Stimulated activated memory B cell treated with anti-CD40 and anti-IgM and Interleukin-4, amounts not matched to agents 10 μg/mL and 1 μg/mL and 100 μg/mL, for 72 hours (primary cell): ENCODE data around the gene ADAM12.
"Not testable (repeated sequence)": the region's sequence is repeated elsewhere in the genome, so short reads cannot be mapped to it uniquely, and the experiment has no call there.

Source experiments
- ATAC-seq: fragments of 150-1000 bp; cut with Tn5 transposase; 2 replicates; pipeline ENCODE4 v1.10.0; 2021
- H3K27ac Mint-ChIP-seq: one replicate; pipeline ENCODE4 v1.8.0; 2022; ENCODE audit warnings: mild to moderate bottlenecking, mixed read lengths
- H3K27me3 Mint-ChIP-seq: one replicate; pipeline ENCODE4 v1.8.0; 2022; ENCODE audit warnings: mixed read lengths
- H3K36me3 Mint-ChIP-seq: one replicate; pipeline ENCODE4 v1.8.0; 2022; ENCODE audit warnings: mixed read lengths
- H3K4me1 Mint-ChIP-seq: one replicate; pipeline ENCODE4 v1.8.0; 2022; ENCODE audit warnings: mixed read lengths
- H3K4me3 Mint-ChIP-seq: one replicate; pipeline ENCODE4 v1.8.0; 2022; ENCODE audit warnings: mild to moderate bottlenecking, moderate library complexity, mixed read lengths
- H3K9me3 Mint-ChIP-seq: one replicate; pipeline ENCODE4 v1.8.0; 2022; ENCODE audit warnings: mixed read lengths

Gene ADAM12

DNA sequence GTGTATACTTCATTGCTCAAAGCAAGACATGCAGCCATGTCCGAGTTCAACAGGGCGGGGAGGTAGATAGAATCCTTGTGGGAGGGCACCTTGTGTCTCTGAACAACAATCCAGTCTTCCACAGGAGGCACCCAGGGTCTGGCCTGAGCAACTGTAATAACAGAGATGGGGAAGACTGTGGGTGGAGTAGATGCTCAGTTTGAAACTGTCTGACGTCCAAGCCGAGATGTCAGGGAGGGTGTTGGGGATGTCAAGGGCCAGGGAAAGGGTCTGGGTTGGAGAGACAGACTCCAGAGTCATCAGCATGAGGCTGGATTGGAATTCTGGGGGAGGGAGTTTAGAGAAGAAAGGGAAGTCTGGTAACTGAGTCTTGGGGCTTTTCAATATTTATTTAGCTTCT, 403.9 kb downstream of the ADAM12 start:
- no peak for ATAC-seq
- no peak overlapping the region for H3K4me3 Mint-ChIP-seq
- H3K36me3 Mint-ChIP-seq, result no peaks in the 10 kb centered on the region
- H3K27me3 Mint-ChIP-seq, result peaks cover 8% of the 10 kb centered on the region
- no peaks in the 10 kb centered on the region for H3K9me3 Mint-ChIP-seq
- H3K27ac Mint-ChIP-seq, result no peak overlapping the region
- H3K4me1 Mint-ChIP-seq, result peaks cover 25% of the 10 kb centered on the region

DNA sequence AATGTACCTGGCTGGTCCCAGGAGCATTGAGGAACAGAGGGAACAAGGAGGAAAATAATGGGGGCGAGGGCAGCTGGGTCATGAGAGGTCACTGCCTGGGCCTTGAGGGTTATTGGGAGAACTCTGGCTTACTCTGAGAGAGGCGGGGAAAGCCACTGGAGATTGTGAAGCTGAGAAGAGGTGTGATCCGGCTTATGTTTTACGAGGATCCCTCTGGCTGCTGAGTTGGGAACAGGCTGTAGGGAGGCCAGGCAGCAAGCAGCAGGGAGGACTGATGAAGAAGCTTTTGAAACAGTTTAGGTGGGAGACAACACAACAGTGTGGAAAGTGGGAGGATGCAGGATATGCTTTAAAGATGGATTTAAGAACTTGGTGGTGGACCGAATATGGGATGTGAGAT, 404.6 kb downstream of the ADAM12 start:
- ATAC-seq, result no peak
- H3K27me3 Mint-ChIP-seq, result peaks cover 15% of the 10 kb centered on the region
- H3K36me3 Mint-ChIP-seq, result no peaks in the 10 kb centered on the region
- peaks cover 25% of the 10 kb centered on the region for H3K4me1 Mint-ChIP-seq
- H3K9me3 Mint-ChIP-seq, result no peaks in the 10 kb centered on the region
- H3K27ac Mint-ChIP-seq, result peak overlapping the region; percentile 10
- H3K4me3 Mint-ChIP-seq, result no peak overlapping the region

DNA sequence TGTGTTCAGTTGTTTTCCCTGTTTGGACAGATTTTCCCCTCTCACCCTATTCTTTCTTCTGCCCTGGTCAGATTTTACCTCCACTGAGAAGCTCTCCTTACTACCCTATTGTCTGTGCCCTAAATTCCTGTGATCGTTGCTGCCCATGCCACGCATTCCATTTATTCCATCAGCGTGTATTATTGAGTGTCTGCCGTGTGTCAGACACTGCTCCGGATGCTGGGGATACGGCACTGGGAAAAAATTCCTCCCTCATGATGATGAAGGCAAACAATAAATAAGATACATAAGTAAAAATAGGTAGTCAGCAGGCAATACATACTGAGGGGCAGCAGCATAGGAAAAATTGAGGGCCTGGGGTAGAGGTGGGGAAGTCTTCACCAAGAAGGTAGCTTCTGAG, 405.1 kb downstream of the ADAM12 start:
- Mint-ChIP-seq H3K9me3 (no peaks in the 10 kb centered on the region), H3K27ac (peak overlapping the region; percentile 10), H3K27me3 (peaks cover 20% of the 10 kb centered on the region), H3K4me1 (peaks cover 25% of the 10 kb centered on the region), H3K36me3 (no peaks in the 10 kb centered on the region), H3K4me3 (no peak overlapping the region)
- no peak for ATAC-seq

DNA sequence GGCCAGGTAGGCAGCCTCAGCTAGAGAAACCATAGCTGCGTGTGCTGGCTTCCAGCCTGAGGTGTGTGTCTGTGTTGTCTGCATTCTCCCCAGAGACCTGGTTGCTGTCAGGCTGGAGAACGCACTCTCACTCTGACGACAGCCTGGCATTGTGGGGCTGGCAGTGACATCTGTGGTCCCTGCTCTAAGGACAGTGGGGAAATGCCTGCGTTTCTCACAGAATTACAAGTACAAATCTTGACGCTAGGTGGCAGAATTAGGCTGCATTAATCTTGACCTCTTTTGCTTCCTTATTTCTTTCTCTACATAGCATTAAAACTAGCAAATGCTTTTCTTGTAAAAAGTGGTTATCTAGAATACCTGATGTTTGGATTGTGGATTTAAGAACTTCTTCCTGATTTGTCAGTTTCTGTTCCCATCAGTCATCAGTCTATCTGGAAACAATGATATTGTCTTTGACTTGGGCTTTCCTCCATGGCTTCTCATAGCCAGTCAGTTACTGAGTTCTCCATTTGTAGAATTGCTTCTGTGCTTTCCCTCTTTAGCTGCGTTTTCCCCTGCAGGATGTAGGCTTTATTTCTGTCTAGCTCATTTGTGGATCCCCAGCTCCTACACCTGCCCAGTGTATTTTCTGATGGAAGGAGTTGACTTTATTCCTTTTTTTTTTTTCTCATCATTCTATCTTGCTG, 405.9 kb downstream of the ADAM12 start:
- peak overlapping the region; percentile 10 for H3K27ac Mint-ChIP-seq
- H3K9me3 Mint-ChIP-seq, result no peaks in the 10 kb centered on the region
- H3K36me3 Mint-ChIP-seq, result no peaks in the 10 kb centered on the region
- H3K4me3 Mint-ChIP-seq, result no peak overlapping the region
- H3K4me1 Mint-ChIP-seq, result peaks cover 25% of the 10 kb centered on the region
- ATAC-seq, result peak; percentile 77
- peaks cover 27% of the 10 kb centered on the region for H3K27me3 Mint-ChIP-seq

DNA sequence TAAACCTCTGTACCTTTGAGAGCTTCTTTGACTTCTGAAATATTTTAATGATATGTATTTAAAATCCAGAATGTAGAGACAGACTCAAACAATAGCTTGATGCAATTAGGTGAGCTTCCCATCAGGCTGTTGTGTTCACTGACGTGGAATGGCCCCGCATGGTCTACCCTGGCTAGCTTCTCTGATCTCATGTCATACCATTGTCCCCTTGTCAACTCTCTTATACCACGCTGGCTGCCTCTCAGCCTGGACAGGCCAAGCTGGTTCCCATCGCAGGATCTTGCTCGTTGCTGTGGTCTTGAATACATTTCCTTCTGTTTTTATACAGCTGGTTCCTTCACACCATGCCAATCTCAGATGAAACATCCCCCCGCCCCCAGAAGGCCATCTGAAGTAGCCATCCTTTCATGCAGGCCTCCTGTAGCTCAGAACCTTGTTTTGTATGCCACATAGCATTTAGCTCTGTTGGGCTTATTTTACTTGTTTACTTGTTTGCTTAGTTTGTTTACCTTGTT, 407.7 kb downstream of the ADAM12 start:
- no peaks in the 10 kb centered on the region for H3K36me3 Mint-ChIP-seq
- H3K4me1 Mint-ChIP-seq, result peaks cover 22% of the 10 kb centered on the region
- H3K27ac Mint-ChIP-seq, result no peak overlapping the region
- no peak overlapping the region for H3K4me3 Mint-ChIP-seq
- H3K9me3 Mint-ChIP-seq, result peaks cover under 1% of the 10 kb centered on the region
- ATAC-seq, result no peak
- H3K27me3 Mint-ChIP-seq, result peaks cover 35% of the 10 kb centered on the region

DNA sequence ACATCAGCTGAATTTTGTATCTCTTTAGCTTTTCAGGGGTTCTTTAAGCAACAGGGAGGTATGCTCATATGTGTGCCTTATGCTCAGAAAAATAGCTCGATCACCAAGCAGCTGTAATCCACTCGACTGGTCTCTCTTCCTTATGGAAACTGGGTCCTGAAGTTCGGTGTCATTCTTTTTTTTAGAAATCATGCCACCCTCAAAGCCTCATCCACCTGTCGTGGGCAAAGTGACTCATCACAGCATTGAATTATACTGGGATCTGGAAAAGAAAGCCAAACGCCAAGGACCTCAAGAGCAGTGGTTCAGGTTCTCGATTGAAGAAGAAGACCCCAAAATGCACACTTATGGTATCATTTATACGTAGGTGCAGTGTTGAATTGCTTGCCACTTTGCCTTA, 408.3 kb downstream of the ADAM12 start:
- H3K9me3 Mint-ChIP-seq, result peaks cover 3% of the 10 kb centered on the region
- H3K27ac Mint-ChIP-seq, result no peak overlapping the region
- H3K27me3 Mint-ChIP-seq, result peaks cover 35% of the 10 kb centered on the region
- no peak overlapping the region for H3K4me3 Mint-ChIP-seq
- ATAC-seq, result no peak
- H3K4me1 Mint-ChIP-seq, result peaks cover 21% of the 10 kb centered on the region
- no peaks in the 10 kb centered on the region for H3K36me3 Mint-ChIP-seq

DNA sequence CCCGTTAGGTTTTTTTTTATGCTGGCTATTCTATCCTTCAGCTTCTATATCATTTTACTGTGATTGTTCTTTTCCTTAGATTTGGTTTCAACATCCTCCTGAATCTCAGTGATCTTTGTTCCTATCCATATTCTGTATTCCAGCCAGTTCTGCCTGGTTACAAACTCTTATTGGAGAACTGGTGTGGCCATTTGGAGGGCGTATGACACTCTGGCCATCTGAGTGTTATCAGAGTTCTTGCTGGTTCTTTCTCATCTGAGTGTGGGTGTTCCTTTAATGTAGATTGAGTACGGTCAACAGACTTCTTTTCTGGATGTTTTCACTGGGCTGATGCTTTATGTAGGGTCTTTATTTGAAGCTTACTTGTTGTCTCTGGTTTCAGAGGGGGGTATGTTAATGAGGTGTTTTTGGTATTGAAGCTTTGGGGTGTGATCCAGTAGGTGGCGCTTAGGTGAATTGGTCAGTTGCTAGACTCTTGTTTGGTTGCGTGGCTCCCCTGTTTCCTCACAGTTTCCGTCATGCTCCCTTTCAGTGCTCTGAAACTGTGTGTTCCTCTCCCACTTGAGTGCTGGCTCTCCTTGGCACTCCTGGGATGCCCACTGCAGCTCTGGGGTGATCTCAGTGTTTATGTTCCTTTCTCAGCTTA, 411.2 kb downstream of the ADAM12 start:
- no peak for ATAC-seq
- no peak overlapping the region for H3K4me3 Mint-ChIP-seq
- no peaks in the 10 kb centered on the region for H3K36me3 Mint-ChIP-seq
- no peak overlapping the region for H3K27ac Mint-ChIP-seq
- H3K4me1 Mint-ChIP-seq, result peaks cover 2% of the 10 kb centered on the region
- peaks cover 35% of the 10 kb centered on the region for H3K27me3 Mint-ChIP-seq
- H3K9me3 Mint-ChIP-seq, result peaks cover 5% of the 10 kb centered on the region

DNA sequence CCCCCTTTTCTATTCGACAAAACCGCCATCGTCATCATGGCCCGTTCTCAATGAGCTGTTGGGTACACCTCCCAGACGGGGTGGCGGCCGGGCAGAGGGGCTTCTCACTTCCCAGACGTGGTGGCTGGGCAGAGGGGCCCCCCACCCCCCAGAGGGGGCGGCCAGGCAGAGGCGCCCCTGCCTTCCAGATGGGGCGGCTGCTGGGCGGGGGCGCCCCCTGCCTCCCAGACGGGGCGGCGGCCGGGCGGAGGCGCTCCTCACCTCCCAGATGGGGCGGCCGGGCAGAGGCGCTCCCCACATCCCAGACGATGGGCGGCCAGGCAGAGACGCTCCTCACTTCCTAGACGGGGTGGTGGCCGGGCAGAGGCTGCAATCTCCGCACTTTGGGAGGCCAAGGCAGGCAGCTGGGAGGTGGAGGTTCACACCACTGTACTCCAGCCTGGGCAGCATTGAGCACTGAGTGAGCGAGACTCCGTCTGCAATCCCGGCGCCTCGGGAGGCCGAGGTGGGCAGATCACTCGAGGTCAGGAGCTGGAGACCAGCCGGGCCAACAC, 418.1 kb downstream of the ADAM12 start:
- H3K9me3 Mint-ChIP-seq, H3K27me3 Mint-ChIP-seq, H3K36me3 Mint-ChIP-seq, H3K27ac Mint-ChIP-seq, H3K4me3 Mint-ChIP-seq, H3K4me1 Mint-ChIP-seq, ATAC-seq: not testable (repeated sequence)

DNA sequence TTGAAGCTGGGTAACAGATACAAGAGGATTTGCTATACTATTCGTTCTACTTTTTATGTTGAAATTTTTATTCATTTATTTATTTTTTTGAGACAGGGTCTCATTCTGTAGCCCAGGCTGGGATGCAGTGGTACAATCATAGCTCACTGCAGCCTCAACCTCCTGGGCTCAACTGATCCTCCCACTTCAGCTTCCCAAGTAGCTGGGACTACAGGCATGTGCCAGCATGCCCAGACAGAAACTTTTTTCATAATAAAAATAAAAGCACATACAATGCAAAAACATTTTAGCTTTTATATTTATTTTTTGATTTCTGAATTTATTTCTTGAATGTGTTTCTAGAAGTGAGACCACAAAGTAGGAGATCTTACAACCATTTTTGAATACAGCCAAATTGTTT, 420.7 kb downstream of the ADAM12 start:
- H3K27ac Mint-ChIP-seq, result no peak overlapping the region
- ATAC-seq, result no peak

DNA sequence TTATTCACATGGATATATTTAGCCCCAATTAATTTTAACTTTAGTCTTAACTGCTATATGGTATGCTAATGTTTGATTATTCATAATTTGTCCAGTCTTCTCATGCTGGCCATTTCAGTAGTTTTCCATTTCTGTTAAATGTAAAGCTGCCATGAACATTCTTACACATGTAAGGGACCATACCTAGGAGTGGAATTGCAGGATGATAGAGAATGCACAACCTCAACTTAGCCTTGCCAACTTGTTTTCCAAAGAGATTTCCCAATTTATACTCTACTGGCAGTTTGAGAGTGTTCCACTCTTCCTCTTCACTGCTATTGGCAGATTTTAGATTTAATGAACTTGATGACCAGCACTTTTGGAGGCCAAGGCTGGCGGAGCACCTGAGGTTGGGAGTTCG, 423.7 kb downstream of the ADAM12 start:
- no peaks in the 10 kb centered on the region for H3K4me1 Mint-ChIP-seq
- no peaks in the 10 kb centered on the region for H3K27me3 Mint-ChIP-seq
- no peak overlapping the region for H3K4me3 Mint-ChIP-seq
- H3K27ac Mint-ChIP-seq, result no peak overlapping the region
- H3K9me3 Mint-ChIP-seq, result no peaks in the 10 kb centered on the region
- no peaks in the 10 kb centered on the region for H3K36me3 Mint-ChIP-seq
- ATAC-seq, result no peak

More for the DNA sequence above, 420.7 kb downstream of the ADAM12 start:
- peaks cover 4% of the 10 kb centered on the region for H3K9me3 Mint-ChIP-seq
- H3K27me3 Mint-ChIP-seq, result no peaks in the 10 kb centered on the region
- H3K4me3 Mint-ChIP-seq, result no peak overlapping the region
- H3K36me3 Mint-ChIP-seq, result no peaks in the 10 kb centered on the region
- H3K4me1 Mint-ChIP-seq, result no peaks in the 10 kb centered on the region
